HK-2 (cell line): ENCODE data around the gene FICD.
A peak's percentile ranks its signal among the peaks of the same experiment; 100 is the strongest.
"Not testable (repeated sequence)": the region's sequence is repeated elsewhere in the genome, so short reads cannot be mapped to it uniquely, and the experiment has no call there.

Experiments
- DNase-seq: peaks from one replicate; pipeline ENCODE4 v3.0.0-alpha.2; 2018; ENCODE audit not compliant: unreplicated experiment

FICD gene

DNA sequence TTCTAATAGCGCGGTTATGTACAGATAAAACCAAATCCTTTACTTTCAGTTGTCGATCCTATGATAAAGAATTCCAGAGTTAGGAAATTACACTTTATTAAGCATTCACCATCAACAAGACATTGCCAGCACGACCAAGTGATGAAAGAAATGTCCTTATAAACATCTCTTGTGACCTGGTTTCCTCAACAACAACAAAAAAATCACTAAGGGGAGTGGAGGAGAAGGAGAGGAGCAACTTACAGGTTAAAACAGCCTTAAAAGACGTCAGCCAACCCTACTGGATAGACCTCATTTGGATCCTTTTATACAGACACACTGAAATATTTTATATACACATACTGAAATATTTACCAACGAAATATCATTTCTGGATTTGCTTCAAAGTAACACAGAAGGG lies 23.1 kb downstream of the FICD start:
- no peak for DNase-seq

- no peak for DNase-seq
Measured at GRCh38 chr12:108538616-108539195, 23.6 kb downstream of the FICD start.

DNA sequence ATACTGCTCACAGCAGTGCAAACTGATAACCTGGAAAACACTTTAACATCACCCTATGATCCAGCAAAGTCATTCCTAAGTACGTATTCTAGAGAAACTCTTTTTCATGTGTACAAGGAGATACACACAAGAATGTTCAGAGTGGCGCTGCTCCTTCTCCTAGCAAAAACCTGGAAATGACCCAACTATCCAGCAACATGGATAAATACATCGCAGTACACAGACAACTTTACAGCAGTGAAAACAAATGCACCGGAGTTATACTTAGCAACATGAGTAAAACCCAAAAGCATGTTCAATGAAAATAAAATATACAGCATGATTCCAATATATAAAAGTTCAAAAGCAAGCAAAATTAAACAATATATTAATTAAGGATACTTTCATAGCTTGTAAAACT lies 27.2 kb downstream of the FICD start:
- no peak for DNase-seq

DNA sequence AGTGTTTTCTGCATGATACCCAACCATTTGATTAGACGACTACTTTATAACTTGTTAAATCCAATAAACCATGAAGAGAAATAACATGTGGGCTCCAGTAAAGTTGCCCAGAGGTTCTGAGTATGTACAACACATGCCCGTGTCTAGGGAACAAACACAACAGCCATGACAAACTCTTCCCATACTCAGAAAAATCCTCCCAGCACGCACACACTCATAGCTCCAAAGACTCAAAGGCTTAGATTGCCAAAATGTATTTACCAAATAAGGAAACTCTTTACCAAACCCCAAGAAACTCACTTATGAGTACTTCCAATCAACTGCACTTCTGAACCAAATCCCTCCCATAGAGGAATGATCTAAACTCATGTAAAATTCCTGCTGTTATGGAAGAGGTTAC lies 28.6 kb downstream of the FICD start:
- DNase-seq: no peak

DNA sequence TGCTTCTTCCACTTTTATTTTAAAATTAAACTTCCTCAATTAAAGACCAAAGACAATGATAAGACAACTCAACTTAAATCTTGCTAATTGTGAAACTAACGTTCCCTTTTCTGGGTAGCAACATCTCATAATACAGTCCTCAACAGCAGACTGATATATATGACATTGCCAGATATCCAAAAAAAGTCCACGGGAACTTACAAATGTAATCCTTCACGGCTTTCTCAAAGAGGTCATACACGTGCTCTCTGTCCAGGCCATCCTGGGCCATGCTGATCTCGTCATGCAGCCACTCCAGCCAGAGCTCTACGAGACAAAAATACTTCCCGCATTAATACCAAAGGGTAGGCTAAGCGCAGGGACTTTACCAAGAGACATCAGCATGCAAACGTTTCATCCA lies 32.6 kb downstream of the FICD start:
- DNase-seq: no peak

- no peak for DNase-seq
Measured at GRCh38 chr12:108548954-108549521, 34.0 kb downstream of the FICD start.

GRCh38 chr12:108551535-108551934 lies 36.5 kb downstream of the FICD start:
- DNase-seq: no peak

DNA sequence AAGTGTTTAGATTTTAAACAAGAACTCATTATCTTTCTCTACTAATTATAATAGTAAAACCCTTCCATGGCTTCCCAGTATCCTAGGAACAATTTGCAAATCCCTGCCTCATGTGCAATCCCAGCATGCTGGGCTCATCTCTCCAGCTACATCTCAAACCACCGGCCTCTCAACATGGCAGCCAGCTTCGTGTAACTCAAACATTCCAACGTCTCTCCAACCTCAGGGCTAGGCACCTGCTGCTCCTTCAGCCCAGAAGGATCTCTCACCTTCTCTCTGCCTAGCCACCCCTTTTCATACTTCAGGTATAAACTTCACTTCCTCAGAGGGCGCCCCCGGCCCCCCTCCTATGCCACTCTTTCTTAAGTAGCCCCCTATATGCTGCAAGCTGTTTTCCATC lies 38.7 kb downstream of the FICD start:
- DNase-seq: no peak

DNA sequence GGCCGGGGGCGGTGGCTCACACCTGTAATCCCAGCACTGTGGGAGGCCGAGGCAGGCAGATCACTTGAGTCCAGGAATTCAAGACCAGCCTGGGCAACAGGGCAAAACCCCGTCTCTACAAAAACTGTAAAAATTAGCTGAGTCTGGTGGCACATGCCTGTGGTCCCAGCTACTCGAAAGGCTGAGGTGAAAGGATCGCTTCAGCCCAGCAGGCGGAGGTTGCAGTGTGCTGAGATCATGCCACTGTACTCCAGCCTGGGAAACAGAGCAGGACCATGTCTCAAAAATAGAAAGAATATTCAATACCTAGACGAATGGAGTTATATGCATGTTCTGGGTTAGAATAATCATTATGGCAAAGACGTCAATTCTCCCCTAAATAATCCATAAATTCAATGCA lies 40.3 kb downstream of the FICD start:
- not testable (repeated sequence) for DNase-seq

DNA sequence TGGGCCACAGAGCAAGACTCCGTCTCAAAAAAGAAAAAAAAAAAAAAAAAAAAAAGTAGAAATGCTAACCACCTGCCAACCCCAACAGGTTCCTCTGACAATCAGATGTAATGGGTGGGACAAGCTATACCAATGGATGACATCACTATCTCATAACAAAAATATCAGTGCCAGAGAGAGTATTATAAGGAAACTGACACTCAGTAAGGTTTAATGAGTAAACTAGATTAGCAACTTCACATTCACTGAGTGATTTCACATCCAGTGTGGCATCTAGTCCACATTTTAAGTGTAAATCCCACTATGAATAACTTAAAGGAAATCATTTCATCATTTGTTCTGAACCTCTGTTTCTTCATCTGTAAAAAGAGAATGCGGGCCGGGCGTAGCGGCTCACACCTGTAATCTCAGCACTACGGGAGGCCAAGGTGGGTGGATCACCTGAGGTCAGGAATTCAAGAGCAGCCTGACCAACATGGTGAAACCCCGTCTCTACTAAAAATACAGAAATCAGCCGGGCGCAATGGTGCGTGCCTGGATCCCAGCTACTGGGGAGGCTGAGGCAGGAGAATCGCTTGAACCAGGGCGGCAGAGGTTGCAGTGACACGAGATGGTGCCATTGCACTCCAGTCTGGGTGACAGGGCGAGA lies 44.1 kb downstream of the FICD start:
- no peak for DNase-seq

DNA sequence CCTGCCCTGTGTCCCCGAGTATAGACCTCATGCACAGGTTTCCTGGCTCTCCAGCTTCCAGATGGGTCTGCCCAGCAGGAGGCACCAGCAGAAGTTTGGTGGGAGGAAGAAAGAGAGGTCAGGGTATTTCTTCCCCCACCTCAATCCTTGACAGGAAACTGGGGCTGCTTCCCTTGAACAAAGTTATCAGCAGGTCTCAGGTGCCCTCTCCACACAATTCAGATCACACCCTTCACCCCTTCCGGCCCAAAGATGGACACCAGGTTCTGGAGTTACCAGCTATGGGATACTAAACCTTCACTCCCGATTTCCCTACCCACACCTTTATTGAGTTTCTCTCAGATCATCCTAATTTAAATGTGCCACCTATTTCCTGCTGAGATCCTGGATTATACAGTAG lies 44.7 kb downstream of the FICD start:
- no peak for DNase-seq

- DNase-seq: no peak
Measured at GRCh38 chr12:108560321-108560721, 45.2 kb downstream of the FICD start.

DNA sequence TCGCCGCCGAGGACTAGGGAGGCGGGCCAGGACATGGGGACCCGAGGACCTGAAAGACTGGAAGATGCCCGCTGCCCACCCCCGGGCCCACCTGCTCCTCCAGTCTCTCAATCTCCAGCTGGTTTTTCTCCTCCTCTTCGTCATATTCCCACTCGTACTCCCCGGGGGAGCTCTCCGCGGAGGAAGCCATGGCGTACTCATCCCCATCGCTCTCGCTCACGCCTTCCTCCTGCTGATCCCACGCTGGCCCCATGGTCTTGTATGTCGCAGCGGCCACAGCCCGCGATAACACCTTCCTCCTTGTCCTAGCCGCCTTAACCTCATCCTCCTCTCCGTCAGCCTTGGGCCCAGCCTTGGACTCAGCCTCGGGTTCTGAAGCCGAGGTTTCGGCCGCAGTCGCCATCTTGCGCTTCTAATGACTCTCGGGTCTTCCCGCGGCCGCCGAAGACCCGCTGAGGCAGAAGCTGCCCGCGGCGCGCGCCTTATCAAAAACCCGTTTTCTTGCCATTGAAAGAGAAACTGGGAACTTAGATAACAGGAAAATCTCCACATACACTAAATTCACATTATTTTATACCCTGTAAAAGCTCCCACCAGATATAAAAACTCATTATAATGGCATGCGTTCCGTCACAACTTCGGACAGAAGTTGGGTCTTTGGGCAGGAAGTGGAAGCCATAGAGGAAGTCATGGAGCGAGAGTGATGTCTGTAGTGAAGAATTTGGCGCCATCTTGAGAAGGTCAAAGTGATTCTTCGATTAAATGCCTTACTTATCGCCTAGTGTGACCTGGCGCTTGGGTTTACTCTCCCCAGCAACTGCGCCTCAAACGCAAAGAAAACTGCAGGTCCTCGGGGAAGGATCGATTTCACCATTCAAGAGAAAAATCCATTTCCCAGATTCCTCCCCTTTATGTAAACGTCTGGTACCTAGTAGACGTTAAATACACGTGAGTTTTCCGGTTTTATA lies 46.0 kb downstream of the FICD start, which contains the start of gene SART3:
Gene SART3, minus strand, starts transcription at position 422 of the 968 bp plus-strand sequence. Its CDS starts 19 bp downstream, at position 403.
- peak; percentile 74 for DNase-seq

DNA sequence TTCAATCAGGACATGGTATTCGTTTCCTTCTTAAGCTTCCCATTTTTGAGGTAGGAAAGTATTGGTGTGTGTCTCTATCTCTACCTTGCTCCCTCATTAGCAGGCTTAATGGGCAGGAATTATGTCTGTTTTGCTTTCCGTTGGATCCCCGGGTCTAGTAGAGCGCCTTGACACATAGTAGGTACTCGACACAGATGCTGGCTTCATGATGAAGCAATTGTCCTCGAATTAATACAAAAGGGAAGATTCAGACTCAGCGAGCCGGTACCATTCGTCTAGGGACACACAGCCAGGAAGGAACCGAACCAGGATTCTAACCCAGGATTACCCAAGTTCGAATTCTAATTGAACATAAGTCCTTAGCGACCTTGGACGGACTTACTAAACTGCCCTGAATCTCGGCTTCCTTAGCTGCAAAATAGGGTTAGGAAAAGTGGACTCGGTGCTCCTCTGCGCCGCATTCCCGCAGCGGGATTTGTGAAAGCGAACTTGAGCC lies 46.8 kb downstream of the FICD start:
- DNase-seq: no peak

GRCh38 chr12:108562348-108563135 lies 47.5 kb downstream of the FICD start, which contains the start of gene ISCU:
ISCU (plus strand) TSS chr12:108562596; CDS start chr12:108562623, 27 bp downstream.
- DNase-seq: peak; percentile 99

DNA sequence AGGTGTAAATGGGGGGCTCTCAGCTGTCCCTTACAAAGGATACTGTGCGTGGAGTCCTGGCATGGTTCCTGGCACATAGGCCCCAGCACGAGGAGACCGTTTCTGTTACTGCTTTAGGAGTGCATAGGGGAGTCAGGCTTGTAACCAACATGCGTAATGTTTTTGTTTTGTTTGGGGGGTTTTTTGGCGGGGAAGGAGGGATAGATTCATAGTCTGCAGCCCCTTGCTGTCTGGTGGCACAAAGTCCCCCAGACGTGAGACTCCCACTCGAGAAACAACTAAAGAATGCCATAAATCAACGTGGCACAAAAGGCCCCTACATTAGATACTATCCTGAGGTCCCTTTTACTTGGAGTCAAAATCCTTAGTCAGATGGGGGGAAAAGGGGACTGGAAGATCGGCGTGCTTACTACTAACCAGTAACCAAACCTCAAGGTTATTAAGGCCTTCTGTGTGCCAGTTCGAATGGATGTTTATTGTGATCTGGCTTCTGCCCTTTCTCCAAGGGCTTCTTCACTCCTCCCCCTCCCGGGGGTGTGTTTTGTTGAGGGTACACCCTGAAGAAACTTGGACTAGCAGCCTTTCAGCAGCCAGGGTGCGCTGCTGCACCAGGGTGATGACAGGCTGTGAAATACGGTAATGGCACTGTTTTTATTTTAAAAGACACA lies 48.2 kb downstream of the FICD start:
- peak; percentile 80 for DNase-seq

DNA sequence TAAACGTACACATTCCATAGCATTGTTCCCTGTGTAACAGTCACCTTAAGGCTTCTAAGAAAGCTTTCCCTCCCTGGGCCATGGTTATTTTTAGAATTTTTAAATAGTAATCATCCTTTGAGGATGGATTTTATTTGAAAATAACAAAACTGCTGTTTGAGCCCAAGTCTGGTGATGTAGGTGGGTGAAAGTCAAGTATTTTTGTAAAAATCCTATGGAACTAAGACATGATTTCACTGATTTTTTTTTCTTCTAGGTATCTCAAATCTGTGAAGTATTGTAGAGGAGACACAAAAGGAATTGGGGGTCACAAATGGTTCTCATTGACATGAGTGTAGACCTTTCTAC lies 48.7 kb downstream of the FICD start:
- DNase-seq: no peak

GRCh38 chr12:108564724-108565123 lies 49.6 kb downstream of the FICD start:
- no peak for DNase-seq

DNA sequence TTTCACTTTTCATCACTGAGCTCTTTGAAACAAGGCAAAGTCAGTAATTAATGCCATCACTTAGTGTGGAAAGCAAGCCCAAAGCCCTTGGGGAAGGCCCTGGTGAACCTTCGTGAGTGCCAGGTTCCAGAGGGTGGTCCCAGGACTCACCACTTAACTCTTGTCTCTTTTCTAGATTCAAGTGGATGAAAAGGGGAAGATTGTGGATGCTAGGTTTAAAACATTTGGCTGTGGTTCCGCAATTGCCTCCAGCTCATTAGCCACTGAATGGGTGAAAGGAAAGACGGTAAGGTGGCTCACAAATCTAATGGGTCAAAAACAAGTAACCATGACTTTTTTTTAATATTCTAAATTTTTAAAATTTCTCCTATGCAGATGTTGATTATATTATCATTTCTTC lies 50.1 kb downstream of the FICD start:
- DNase-seq: no peak

- peak; percentile 91 for DNase-seq
Measured at GRCh38 chr12:108565976-108566375, 50.9 kb downstream of the FICD start.

GRCh38 chr12:108566452-108566851 lies 51.4 kb downstream of the FICD start:
- no peak for DNase-seq
